Spinal cord (tissue), 10 donors: Measurements from ENCODE around the gene ST6GALNAC5. TPM values are rescaled to one million over a fixed set of nuclear protein-coding genes. Genes with fewer than 3 reads are reported as not detected.
A peak's percentile ranks its signal among the peaks of the same experiment; 100 is the strongest.

Source experiments
- DNase-seq, 6 donors: peaks; one replicate each; pipeline versions ENCODE4 v3.0.0 to v3.0.0-alpha.2; 2013 to 2015; ENCODE audit warnings: low spot score in 6 of 6, low read depth in 4 of 6
- H3K27ac ChIP-seq: one replicate; pipeline ENCODE4 v1.5.1; 2013; ENCODE audit warnings: low read depth, low read length, control low read depth
- H3K27me3 ChIP-seq: one replicate; pipeline ENCODE4 v1.6.1; 2013; ENCODE audit warnings: low read length; ENCODE audit not compliant: control insufficient read depth, insufficient read depth
- H3K36me3 ChIP-seq: one replicate; pipeline ENCODE4 v1.6.1; 2013; ENCODE audit warnings: low read length; ENCODE audit not compliant: control insufficient read depth, insufficient read depth
- H3K4me1 ChIP-seq: one replicate; pipeline ENCODE4 v1.6.1; 2013; ENCODE audit warnings: low read length; ENCODE audit not compliant: control insufficient read depth, insufficient read depth
- H3K4me3 ChIP-seq: one replicate; pipeline ENCODE4 v1.5.1; 2013; ENCODE audit warnings: low read depth, low read length, control low read depth
- H3K9me3 ChIP-seq: one replicate; pipeline ENCODE4 v1.6.1; 2013; ENCODE audit warnings: low read length; ENCODE audit not compliant: control insufficient read depth, insufficient read depth
- WGBS: methylation state at CpG from one replicate; pipeline ENCODE4 v1.1.5; 2013; ENCODE audit warnings: missing lambda C conversion rate; ENCODE audit not compliant: insufficient coverage; 5-methylcytosine and 5-hydroxymethylcytosine counted together
- polyA plus RNA-seq, 2 donors: library from polyadenylated mRNA; unstranded; fragments of 120-200 nt; gene quantifications; one replicate each; pipeline ENCODE4 v1.2.1, GENCODE V29; 2013; ENCODE audit not compliant: insufficient read length in 2 of 2
- total RNA-seq, 2 donors: library from RNA; depleted of rRNA in 1 of 2; stranded (reverse); fragments of 120-200 nt in 1 of 2; fragments of >200 nt in 1 of 2; gene quantifications; one replicate each; pipeline versions ENCODE4 v1.2.3 to v1.2.4, GENCODE V29; 2013 to 2014
- donor health status: healthy.

The ST6GALNAC5 gene
- total and polyA plus RNA-seq, 4 donors, result 11.0 to 21.3 (median 17.8) TPM

DNA sequence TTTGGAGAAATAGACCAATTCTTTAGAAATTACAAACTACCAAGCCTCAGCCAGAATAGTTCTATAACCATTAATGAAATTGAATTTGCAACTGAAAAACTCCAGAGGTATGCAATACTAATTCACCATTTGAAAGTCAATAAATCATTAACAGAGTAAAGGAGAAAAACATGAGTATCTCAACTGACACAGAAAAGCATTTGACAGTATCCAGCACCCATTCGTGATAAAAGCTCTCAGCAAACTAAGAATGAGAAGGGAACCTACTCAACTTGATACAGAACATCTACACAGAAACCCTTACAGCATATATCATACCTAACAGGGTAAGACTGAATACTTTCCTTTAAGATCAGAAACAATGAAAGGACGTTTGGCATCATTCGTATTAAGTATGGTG is 54.3 kb downstream of the ST6GALNAC5 start:
- H3K4me3 ChIP-seq, result no peak overlapping the region
- no peak for DNase-seq
- no CpG with 5 or more reads among the region's 3 CpGs for WGBS
- H3K27me3 ChIP-seq, result no peaks in the 10 kb centered on the region
- no peaks in the 10 kb centered on the region for H3K36me3 ChIP-seq
- no peaks in the 10 kb centered on the region for H3K4me1 ChIP-seq
- H3K9me3 ChIP-seq, result no peaks in the 10 kb centered on the region
- H3K27ac ChIP-seq, result no peak overlapping the region

DNA sequence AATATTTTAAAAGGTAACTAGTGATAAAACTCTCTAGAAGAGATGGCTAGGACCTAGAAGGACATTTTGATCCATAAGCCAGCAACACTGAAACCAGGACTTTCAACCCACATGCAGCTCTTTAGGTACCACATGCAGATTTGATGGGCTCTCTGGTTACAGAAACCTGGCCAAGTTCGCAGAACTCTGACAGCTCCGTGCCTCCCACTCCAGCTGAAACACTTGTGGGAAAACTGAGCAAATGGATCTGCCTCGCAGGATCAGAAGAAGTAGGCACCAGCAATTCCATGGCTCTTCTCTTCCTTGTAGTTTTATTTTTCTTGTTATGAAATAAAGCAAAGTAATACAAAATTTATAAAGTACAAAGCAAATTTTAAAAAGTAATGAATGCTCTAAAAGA is 58.5 kb downstream of the ST6GALNAC5 start:
- no peaks in the 10 kb centered on the region for H3K9me3 ChIP-seq
- 71% methylated on average over 2 of the region's 3 CpGs for WGBS
- no peak overlapping the region for H3K27ac ChIP-seq
- no peak for DNase-seq
- no peaks in the 10 kb centered on the region for H3K27me3 ChIP-seq
- H3K4me1 ChIP-seq, result no peaks in the 10 kb centered on the region
- H3K36me3 ChIP-seq, result no peaks in the 10 kb centered on the region
- H3K4me3 ChIP-seq, result no peak overlapping the region

DNA sequence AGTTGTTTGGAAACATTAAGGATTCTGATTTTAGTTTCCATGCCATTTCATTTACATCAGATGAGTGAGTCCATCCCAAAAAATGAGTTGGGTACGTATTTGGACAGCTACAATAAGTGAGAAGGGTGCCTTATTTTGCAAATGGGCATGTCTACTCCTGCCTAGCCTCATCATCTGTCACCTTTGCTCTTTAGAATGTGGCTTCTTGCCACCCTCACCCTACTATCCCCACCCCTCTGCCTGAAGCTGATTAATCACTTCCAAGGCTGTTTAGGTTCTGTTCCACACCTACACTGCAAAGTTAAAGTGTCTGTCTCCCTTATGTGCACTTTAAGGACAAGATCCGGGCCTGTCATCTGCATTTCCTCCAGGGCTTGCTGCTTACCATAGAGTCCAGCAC is 61.2 kb downstream of the ST6GALNAC5 start:
- Histone ChIP-seq H3K4me3 (no peak overlapping the region), H3K27me3 (no peaks in the 10 kb centered on the region), H3K4me1 (no peaks in the 10 kb centered on the region), H3K9me3 (no peaks in the 10 kb centered on the region), H3K27ac (no peak overlapping the region), H3K36me3 (no peaks in the 10 kb centered on the region)
- WGBS, result 100% methylated on average over 1 of the region's 2 CpGs
- DNase-seq, result no peak

DNA sequence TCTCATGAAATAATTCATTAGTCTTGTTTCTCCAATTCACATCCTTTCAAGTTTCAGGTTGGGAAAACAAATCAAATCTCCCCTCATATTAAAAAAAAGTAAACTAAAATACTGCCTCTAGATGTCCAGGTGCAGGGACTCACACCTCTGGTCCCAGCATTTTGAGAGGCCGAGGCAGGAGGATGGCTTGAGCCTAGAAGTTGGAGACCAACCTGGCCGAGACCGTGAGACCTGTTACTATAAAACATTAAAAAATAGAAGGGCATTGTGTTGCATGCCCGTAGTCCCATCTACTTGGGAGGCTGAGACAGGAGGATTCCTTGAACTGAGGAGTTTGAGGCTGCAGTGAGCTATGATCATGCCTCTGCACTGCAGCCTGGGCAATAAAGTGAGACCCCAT is 61.9 kb downstream of the ST6GALNAC5 start:
- Histone ChIP-seq H3K4me1 (no peaks in the 10 kb centered on the region), H3K4me3 (no peak overlapping the region), H3K27me3 (no peaks in the 10 kb centered on the region), H3K36me3 (no peaks in the 10 kb centered on the region), H3K27ac (no peak overlapping the region), H3K9me3 (no peaks in the 10 kb centered on the region)
- no CpG with 5 or more reads among the region's 4 CpGs for WGBS
- no peak for DNase-seq

DNA sequence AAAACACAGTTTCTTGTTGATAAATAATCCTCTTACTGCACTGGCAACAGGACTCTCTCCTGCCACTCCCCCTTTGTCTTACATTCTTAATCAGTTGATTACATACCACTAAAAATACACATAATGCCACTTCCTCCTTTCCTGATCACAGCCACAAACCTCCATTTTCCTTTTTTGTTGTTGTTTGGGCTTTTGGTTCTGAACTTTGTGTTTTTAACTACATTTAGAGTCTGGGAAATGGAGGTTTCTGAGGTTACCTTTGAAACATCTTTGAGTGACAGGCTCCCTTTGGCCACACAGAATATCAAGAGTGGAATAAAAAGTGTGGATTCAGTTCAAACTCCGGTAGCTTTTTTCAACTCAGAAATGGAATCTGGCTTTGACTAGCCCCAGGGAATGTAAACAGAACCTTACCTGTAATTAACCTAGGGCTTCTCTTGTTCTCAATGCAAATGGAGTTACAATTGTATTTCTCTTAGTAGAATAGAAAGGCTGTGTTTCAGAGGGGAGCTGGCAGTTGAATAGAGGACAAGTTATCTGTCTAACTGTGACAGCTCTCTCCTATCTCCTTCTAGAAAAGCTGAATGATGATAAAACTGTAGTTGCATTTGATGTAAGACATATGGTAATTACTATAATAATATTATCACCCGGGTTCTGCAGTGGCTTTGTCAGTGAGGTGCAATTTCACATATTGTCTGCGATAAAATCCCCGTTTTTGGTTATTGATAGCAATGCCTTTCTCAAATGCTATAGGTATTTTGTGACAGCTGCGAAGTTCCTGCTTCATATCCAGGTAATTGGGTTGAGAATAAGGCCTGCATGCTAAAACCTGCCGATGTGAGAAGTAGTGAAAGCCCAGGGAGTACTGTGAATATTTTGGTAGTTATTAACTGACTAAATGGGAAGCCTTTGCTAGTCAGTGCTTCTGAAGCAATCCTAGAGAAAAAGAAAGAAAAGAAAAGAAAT is 66.9 kb downstream of the ST6GALNAC5 start:
- H3K27ac ChIP-seq, result no peak overlapping the region
- no peaks in the 10 kb centered on the region for H3K9me3 ChIP-seq
- WGBS, result 78% methylated on average over 4 of the region's 6 CpGs
- no peaks in the 10 kb centered on the region for H3K4me1 ChIP-seq
- no peaks in the 10 kb centered on the region for H3K36me3 ChIP-seq
- peak in 1 of 6 donors; percentile 65 for DNase-seq
- no peaks in the 10 kb centered on the region for H3K27me3 ChIP-seq
- H3K4me3 ChIP-seq, result no peak overlapping the region

DNA sequence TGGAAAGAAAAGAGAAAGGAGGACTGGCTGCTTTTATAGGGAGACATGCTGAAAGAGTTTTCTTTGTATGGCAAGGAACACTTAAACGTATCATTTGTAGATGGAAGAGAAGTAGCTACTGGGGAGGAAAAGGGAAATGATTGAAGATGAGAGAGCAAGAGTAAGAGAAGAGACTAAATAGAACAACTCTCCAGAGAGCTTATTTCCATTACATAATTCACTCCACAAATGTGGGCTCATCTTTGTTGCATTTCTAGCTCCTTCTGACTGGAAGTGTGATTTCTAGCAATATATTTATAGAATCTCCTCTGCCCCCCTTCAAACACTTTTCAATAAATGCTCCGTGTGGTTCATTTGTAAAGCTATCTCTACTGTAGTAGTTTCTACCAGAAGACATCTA is 71.0 kb downstream of the ST6GALNAC5 start:
- no peak overlapping the region for H3K27ac ChIP-seq

DNA sequence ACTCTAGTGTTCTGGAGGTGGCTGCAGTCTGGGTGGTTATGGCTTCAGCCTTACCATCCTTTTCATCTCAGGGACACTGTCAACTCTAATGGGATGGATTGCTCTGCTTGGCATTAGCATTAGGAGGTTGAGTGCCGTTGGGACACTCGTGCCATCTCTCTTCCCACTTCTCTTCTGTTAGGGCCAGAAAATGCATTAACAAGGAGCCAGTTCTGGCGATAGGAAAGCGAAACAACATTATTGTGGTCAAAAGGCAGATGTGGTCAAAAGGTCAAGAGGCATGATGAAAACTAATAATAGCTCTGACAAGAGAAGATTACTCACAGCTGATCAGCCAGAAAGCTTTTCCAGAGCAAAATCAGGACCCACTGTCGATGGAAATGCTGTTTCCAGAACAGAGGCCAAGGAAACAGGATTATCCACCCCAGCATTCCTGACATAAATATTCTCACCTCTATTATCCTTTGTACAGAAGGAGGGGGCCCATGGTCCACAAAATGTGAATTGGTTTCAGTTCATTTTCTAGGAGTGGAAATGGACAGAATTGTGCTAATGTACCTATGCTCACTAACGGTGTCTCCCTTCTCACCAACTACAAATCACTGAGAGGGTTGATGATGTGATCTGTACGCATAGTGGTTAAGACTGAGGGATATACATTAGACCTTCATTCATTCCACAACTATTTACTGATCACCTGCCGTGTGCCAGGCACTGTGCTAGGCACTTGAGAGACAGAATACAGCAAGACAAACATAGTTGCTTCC is 72.0 kb downstream of the ST6GALNAC5 start:
- H3K4me3 ChIP-seq, result no peak overlapping the region
- H3K9me3 ChIP-seq, result no peaks in the 10 kb centered on the region
- no peaks in the 10 kb centered on the region for H3K27me3 ChIP-seq
- H3K27ac ChIP-seq, result no peak overlapping the region
- 41% methylated on average over 5 of the region's 8 CpGs for WGBS
- H3K36me3 ChIP-seq, result no peaks in the 10 kb centered on the region
- H3K4me1 ChIP-seq, result no peaks in the 10 kb centered on the region
- peak in 1 of 6 donors; percentile 25 for DNase-seq

More for the DNA sequence above, 71.0 kb downstream of the ST6GALNAC5 start:
- H3K4me1 ChIP-seq, result no peaks in the 10 kb centered on the region
- DNase-seq, result no peak
- no peaks in the 10 kb centered on the region for H3K27me3 ChIP-seq
- H3K9me3 ChIP-seq, result no peaks in the 10 kb centered on the region
- WGBS, result no CpG with 5 or more reads among the region's 2 CpGs
- no peaks in the 10 kb centered on the region for H3K36me3 ChIP-seq
- H3K4me3 ChIP-seq, result no peak overlapping the region

DNA sequence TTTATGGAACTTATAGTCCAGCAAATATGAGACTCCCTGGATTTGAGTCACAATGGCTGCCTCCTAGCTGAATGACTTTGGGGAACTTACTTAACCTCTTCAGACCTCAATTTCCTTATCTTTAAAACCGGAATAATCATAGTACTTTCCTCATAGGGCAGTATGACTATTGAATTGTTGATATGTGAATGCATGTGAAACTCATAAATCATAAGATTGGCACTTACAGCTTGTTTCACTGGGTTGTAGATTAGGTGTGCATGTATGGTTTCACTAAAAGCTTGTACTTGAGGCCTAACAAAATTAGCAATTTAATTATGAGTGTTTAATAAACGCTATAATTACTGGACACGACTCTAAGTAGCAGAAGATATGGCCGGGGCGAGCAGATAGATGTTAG is 72.5 kb downstream of the ST6GALNAC5 start:
- Histone ChIP-seq H3K4me1 (no peaks in the 10 kb centered on the region), H3K27me3 (no peaks in the 10 kb centered on the region), H3K27ac (no peak overlapping the region), H3K4me3 (no peak overlapping the region), H3K36me3 (no peaks in the 10 kb centered on the region), H3K9me3 (no peaks in the 10 kb centered on the region)
- no peak for DNase-seq
- WGBS, result 89% methylated on average over 4 of the region's 5 CpGs

DNA sequence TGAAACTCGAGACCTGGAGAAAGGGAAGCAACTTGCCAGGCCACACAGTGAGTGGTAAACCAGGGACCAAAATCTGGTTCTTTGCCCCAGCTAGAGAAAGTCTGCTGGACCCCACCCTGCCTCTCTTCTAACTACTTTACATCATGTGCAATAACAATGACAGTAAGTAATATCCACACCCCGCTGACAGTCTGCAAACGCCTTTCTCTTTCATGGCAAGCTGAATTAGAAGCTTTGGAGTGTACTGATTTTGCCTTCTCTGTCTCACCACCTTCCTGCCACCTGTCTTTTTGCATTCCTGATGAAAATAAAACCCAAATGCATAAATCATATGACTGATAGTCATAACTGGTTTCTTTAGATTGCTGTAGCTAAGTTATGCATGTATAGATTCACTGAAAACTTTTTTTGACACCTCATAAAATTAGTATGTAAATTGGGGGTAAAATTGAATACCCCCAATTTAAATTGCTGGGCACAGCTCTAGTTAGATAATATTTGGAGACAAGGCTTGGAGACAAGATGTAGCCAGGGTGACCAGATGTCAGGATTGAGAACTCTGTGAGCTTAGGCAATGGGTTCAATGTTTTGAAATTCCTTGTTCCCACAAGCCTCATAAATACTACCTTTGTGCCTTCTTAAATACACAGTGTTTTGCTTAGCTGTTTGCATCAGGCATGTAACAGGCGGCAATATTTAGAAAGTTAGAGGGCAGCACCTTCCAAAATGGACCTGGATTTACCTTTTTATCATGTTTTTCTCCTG is 73.5 kb downstream of the ST6GALNAC5 start:
- DNase-seq, result no peak
- Histone ChIP-seq H3K4me1 (no peaks in the 10 kb centered on the region), H3K4me3 (no peak overlapping the region), H3K27ac (no peak overlapping the region), H3K27me3 (no peaks in the 10 kb centered on the region), H3K36me3 (no peaks in the 10 kb centered on the region), H3K9me3 (no peaks in the 10 kb centered on the region)
- WGBS, result 80% methylated on average over 1 of the region's 4 CpGs
